Ishikawa (cell line): Measurements from ENCODE around the gene TMEM184C.

Experiments
- CEBPB ChIP-seq: IDR thresholded peaks from 2 replicates; pipeline ENCODE4 v1.6.1; 2012
- CREB1 ChIP-seq: IDR thresholded peaks from 2 replicates; pipeline ENCODE4 v1.6.1; 2012; ENCODE audit warnings: low read depth
- EGR1 ChIP-seq: IDR thresholded peaks from 2 replicates; pipeline ENCODE4 v1.6.1; 2012
- EP300 ChIP-seq: IDR thresholded peaks from 2 replicates; pipeline ENCODE4 v1.6.1; 2012; ENCODE audit warnings: borderline replicate concordance
- FOXM1 ChIP-seq: IDR thresholded peaks from 2 replicates; pipeline ENCODE4 v1.6.1; 2012; ENCODE audit warnings: low read depth, borderline replicate concordance
- MAX ChIP-seq: IDR thresholded peaks from 2 replicates; pipeline ENCODE4 v1.6.1; 2012
- NFIC ChIP-seq: IDR thresholded peaks from 2 replicates; pipeline ENCODE4 v1.6.1; 2012
- RAD21 ChIP-seq: IDR thresholded peaks from 2 replicates; pipeline ENCODE4 v1.6.1; 2012; ENCODE audit warnings: low read depth
- REST ChIP-seq: IDR thresholded peaks from 2 replicates; pipeline ENCODE4 v1.6.1; 2012; ENCODE audit warnings: low read depth, mild to moderate bottlenecking
- TAF1 ChIP-seq: IDR thresholded peaks from 2 replicates; pipeline ENCODE4 v1.6.1; 2012; ENCODE audit warnings: low read depth, mild to moderate bottlenecking
- TCF12 ChIP-seq: IDR thresholded peaks from 2 replicates; pipeline ENCODE4 v1.6.1; 2012; ENCODE audit warnings: low read depth
- TEAD4 ChIP-seq: IDR thresholded peaks from 2 replicates; pipeline ENCODE4 v1.6.1; 2012
- YY1 ChIP-seq: IDR thresholded peaks from 2 replicates; pipeline ENCODE4 v1.6.1; 2012; ENCODE audit warnings: low read depth
- ZBTB7A ChIP-seq: IDR thresholded peaks from 2 replicates; pipeline ENCODE4 v1.6.1; 2012; ENCODE audit warnings: low read depth
- TF ChIP-seq, protein P1 (sequence below): IDR thresholded peaks from 2 replicates; pipeline ENCODE4 v1.6.1; 2012

TMEM184C gene

DNA sequence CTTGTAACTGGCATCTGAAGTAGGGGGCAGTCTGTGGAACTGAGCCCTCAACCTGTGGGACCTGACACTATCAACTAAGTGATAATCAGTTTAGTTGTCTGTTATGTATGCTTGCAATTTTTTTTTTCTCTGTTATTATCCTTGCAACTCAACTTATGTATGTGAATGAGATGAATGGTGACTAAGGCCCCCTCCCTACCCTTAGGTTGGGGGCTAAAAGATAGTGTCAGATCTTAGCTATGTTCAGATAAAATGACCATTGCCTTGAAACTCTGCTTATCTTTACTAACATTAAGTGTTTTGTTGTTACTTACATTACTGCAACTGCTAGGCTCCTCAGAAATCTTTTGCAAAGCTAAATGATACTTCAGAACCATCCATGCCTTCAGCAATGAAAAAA lies 31.5 kb downstream of the TMEM184C start:
- no peak for TF ChIP-seq ZBTB7A
- TF ChIP-seq EP300 = no peak
- TF ChIP-seq, protein P1, sequence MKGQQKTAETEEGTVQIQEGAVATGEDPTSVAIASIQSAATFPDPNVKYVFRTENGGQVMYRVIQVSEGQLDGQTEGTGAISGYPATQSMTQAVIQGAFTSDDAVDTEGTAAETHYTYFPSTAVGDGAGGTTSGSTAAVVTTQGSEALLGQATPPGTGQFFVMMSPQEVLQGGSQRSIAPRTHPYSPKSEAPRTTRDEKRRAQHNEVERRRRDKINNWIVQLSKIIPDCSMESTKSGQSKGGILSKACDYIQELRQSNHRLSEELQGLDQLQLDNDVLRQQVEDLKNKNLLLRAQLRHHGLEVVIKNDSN = no peak
- TF ChIP-seq NFIC = no peak
- no peak for TF ChIP-seq RAD21
- no peak for TF ChIP-seq REST
- no peak for TF ChIP-seq TEAD4
- no peak for TF ChIP-seq TCF12
- no peak for TF ChIP-seq TAF1
- no peak for TF ChIP-seq MAX
- TF ChIP-seq CREB1 = no peak

DNA sequence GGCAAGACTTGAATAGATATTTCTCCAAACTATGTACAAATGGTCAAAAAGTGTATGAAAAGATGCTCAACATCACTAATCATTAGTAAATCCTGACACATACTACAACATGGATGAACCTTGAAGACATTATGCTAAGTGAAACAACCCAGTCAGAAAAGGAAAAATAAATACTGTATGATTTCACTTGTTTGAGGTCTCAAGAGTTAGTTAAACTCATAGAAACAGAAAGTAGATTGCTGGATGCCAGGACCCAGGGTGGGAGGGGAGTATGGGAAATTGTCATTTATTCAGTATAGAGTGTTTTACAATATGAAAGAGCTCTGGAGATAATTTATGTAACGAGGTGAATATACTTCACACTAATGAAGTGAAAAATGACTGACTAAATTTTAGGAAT lies 34.4 kb downstream of the TMEM184C start:
- TF ChIP-seq EGR1 (no peak), CEBPB (no peak), TCF12 (no peak), ZBTB7A (no peak), TEAD4 (no peak), CREB1 (no peak), EP300 (no peak), RAD21 (no peak), MAX (no peak), FOXM1 (no peak)
- TF ChIP-seq, protein P1 = no peak

GRCh38 chr4:147655639-147656038 lies 38.4 kb downstream of the TMEM184C start:
- TF ChIP-seq, protein P1 = no peak
- no peak for TF ChIP-seq YY1
- no peak for TF ChIP-seq ZBTB7A
- TF ChIP-seq MAX = no peak
- no peak for TF ChIP-seq CEBPB
- TF ChIP-seq EGR1 = no peak
- no peak for TF ChIP-seq NFIC
- TF ChIP-seq CREB1 = no peak

DNA sequence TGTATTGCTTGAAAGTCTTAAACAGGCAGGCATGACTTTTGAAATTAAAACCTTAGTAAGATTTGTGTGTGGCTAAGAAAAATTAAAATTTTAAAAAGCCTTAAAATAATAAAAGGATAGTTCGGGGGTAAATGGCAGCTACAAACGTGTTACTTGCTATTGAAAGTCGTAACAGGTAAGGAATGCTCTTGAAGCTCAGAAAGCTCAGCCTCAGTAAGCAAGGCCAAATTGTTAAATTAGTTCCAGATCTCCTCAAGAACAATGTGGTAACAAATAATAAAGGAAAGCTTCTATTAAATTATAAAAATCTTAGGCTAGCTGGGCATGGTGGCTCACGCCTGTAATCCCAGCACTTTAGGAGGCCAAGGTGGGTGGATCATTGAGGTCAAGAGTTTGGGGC lies 41.3 kb downstream of the TMEM184C start:
- TF ChIP-seq EGR1 = no peak
- TF ChIP-seq CREB1 = no peak
- no peak for TF ChIP-seq TEAD4
- TF ChIP-seq EP300 = no peak
- TF ChIP-seq YY1 = no peak
- TF ChIP-seq, protein P1 = no peak
- TF ChIP-seq CEBPB = no peak
- no peak for TF ChIP-seq REST
- no peak for TF ChIP-seq TCF12
- no peak for TF ChIP-seq MAX
- no peak for TF ChIP-seq TAF1
- TF ChIP-seq NFIC = no peak
- TF ChIP-seq FOXM1 = no peak
- TF ChIP-seq RAD21 = no peak
- no peak for TF ChIP-seq ZBTB7A

GRCh38 chr4:147674073-147674472 lies 56.9 kb downstream of the TMEM184C start:
- TF ChIP-seq, protein P1 = no peak
